ENCODE measurements around the gene CLTC.

The CLTC gene

DNA sequence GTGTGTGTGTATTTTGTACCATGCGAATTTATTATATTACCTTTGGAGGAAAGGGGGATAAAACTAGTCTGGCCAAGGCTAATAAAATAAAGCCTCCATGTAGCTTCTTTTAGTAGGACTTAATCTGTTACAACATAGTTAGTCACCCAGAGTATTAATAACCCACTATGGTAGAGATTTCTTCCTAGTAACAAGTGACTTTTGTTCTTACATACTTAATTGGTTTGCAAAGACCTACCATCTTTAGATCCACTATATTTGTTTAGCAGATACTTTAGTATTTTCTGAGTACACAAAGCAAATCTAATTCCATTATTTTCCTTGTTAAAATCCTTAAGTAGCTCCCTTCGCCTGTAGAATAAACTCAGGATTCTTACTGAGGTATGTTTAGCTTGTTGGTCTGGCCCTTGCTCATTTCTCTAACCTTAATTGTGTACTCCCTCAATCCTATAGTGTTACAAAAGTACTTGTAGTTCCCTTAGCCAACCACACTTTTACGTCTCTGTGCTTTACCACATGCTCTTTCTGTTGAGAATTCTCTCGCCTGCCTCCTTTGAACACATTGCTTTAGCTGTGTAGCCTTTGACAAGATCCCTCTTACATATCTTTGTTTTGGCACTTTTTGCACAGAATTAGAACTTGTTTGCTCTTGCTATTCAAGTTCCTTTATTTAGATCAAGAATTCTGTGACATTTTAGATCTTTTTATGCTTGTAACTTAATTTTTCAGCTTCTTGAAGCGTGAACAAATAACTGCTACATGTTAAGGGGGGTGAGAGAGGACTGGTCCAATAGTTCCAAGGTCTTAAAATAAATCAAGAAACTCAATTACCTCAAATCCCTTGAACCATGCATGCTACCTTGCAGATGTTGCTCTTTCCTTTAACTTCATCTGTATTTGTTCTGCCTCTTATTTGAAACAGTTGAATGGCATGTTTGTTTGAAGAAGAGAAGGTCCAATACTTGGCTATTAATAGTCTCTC lies 23.8 kb downstream of the CLTC start:
- DNase-seq (ENCODE audit: low read depth) = peak; percentile 12
- no peak overlapping the region for H3K4me3 ChIP-seq (ENCODE audit: low read depth, low read length)
- no peak for TF ChIP-seq MYC (IDR thresholded peaks at IDR 0.05; ENCODE audit: low read depth, low read length)
- no peak for TF ChIP-seq POLR2A (IDR thresholded peaks at IDR 0.05; ENCODE audit: extremely low read depth, insufficient read length)
- TF ChIP-seq, protein P1, sequence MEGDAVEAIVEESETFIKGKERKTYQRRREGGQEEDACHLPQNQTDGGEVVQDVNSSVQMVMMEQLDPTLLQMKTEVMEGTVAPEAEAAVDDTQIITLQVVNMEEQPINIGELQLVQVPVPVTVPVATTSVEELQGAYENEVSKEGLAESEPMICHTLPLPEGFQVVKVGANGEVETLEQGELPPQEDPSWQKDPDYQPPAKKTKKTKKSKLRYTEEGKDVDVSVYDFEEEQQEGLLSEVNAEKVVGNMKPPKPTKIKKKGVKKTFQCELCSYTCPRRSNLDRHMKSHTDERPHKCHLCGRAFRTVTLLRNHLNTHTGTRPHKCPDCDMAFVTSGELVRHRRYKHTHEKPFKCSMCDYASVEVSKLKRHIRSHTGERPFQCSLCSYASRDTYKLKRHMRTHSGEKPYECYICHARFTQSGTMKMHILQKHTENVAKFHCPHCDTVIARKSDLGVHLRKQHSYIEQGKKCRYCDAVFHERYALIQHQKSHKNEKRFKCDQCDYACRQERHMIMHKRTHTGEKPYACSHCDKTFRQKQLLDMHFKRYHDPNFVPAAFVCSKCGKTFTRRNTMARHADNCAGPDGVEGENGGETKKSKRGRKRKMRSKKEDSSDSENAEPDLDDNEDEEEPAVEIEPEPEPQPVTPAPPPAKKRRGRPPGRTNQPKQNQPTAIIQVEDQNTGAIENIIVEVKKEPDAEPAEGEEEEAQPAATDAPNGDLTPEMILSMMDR (IDR thresholded peaks at IDR 0.05; ENCODE audit: low read depth, low read length) = no peak
- TF ChIP-seq, protein P2, sequence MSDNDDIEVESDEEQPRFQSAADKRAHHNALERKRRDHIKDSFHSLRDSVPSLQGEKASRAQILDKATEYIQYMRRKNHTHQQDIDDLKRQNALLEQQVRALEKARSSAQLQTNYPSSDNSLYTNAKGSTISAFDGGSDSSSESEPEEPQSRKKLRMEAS (IDR thresholded peaks at IDR 0.05; ENCODE audit: low read depth, low read length) = no peak

DNA sequence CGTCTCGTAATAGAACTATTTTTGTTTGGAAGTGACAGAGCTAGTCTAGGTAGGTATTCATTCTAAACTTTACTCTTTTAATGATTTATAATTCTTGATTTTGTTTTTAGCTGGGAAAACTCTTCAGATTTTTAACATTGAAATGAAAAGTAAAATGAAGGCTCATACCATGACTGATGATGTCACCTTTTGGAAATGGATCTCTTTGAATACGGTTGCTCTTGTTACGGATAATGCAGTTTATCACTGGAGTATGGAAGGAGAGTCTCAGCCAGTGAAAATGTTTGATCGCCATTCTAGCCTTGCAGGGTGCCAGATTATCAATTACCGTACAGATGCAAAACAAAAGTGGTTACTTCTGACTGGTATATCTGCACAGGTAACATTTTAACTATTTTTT lies 27.6 kb downstream of the CLTC start:
- no peak overlapping the region for H3K4me3 ChIP-seq (ENCODE audit: low read depth, low read length)
- DNase-seq (ENCODE audit: low read depth) = no peak
- no peak for TF ChIP-seq POLR2A (IDR thresholded peaks at IDR 0.05; ENCODE audit: extremely low read depth, insufficient read length)
- TF ChIP-seq, protein P2 (IDR thresholded peaks at IDR 0.05; ENCODE audit: low read depth, low read length) = no peak
- TF ChIP-seq, protein P1 (IDR thresholded peaks at IDR 0.05; ENCODE audit: low read depth, low read length) = no peak
- TF ChIP-seq MYC (IDR thresholded peaks at IDR 0.05; ENCODE audit: low read depth, low read length) = no peak

DNA sequence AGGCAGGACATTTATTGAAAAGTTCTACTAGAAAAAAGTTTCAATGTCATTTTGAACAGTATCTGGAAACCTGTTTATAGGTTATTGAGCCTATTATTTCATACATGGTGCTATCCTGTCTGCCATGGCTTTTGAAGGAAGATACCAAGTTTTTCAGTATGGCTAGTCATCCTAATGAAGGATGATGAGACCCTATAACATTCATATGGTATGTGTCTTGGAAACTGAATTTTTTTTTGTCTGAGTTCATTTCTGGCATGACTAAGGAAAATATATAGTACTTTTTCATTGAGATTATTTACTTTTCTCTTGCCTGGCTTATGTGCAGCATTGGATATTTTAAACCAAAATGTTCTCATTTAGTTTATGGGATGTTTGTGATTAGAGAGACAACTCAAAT lies 30.2 kb downstream of the CLTC start:
- H3K4me3 ChIP-seq (ENCODE audit: low read depth, low read length) = no peak overlapping the region
- DNase-seq (ENCODE audit: low read depth) = no peak
- TF ChIP-seq, protein P1 (IDR thresholded peaks at IDR 0.05; ENCODE audit: low read depth, low read length) = no peak
- TF ChIP-seq POLR2A (IDR thresholded peaks at IDR 0.05; ENCODE audit: extremely low read depth, insufficient read length) = no peak

DNA sequence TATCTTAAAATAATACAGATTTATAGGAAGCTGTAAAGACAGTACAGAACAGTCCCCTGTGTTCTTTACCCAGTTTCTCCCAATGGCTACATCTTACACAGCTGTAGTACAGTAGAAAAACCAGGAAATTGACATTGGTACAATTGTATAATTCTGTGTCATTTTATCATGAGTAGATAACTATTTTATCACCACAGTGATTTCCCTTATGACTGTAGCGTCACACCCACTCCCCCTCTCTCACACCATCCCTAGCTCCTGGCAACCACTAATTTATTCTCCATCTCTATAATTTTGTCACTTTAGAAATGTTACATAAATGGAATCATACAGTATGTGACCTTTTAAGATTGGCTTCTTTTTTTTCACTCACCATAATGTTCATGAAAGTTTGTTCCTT lies 30.9 kb downstream of the CLTC start:
- DNase-seq (ENCODE audit: low read depth) = no peak
- TF ChIP-seq, protein P1 (IDR thresholded peaks at IDR 0.05; ENCODE audit: low read depth, low read length) = no peak
- TF ChIP-seq MYC (IDR thresholded peaks at IDR 0.05; ENCODE audit: low read depth, low read length) (no peak), POLR2A (IDR thresholded peaks at IDR 0.05; ENCODE audit: extremely low read depth, insufficient read length) (no peak)
- TF ChIP-seq, protein P2 (IDR thresholded peaks at IDR 0.05; ENCODE audit: low read depth, low read length) = no peak

DNA sequence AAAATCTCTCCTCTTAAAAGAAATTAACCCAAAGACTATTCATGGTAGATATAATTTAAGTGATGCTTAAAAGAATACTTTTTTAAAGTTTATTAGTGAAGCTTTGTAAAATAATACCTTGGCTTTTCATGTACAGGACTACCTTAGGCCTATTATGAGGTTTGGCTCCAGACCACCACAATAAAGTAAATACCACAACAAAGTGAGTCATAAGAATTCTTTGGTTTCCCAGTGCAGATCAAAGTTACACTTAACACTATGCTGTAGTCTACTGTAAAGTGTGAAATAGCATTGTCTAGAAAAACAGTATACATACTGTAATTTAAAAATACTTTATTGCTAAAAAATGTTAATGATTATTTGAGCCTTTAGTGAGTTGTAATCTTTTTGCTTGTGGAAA lies 31.7 kb downstream of the CLTC start:
- TF ChIP-seq, protein P2 (IDR thresholded peaks at IDR 0.05; ENCODE audit: low read depth, low read length) = no peak
- TF ChIP-seq, protein P1 (IDR thresholded peaks at IDR 0.05; ENCODE audit: low read depth, low read length) = no peak
- TF ChIP-seq POLR2A (IDR thresholded peaks at IDR 0.05; ENCODE audit: extremely low read depth, insufficient read length) (no peak), MYC (IDR thresholded peaks at IDR 0.05; ENCODE audit: low read depth, low read length) (no peak)
- no peak for DNase-seq (ENCODE audit: low read depth)

More for the DNA sequence above, 30.9 kb downstream of the CLTC start:
- no peak overlapping the region for H3K4me3 ChIP-seq (ENCODE audit: low read depth, low read length)

More for the DNA sequence above, 31.7 kb downstream of the CLTC start:
- no peak overlapping the region for H3K4me3 ChIP-seq (ENCODE audit: low read depth, low read length)

Measured in NB4 (cell line).